HL-60/S4 treated with retinoic acid at 250 ng/mL for 4 days and 3 days (cell line): Measurements from ENCODE around the gene UBE2L3.
"Not testable (repeated sequence)": the region's sequence is repeated elsewhere in the genome, so short reads cannot be mapped to it uniquely, and the experiment has no call there.

Experiments used
- in situ Hi-C: fragments of 300-500 bp; cut with MboI; formaldehyde crosslinking; loops from 2 replicates; pipeline ENCODE4 v1.7.0; 2022; ENCODE audit warnings: low sequenced_read_pairs

Gene UBE2L3

DNA sequence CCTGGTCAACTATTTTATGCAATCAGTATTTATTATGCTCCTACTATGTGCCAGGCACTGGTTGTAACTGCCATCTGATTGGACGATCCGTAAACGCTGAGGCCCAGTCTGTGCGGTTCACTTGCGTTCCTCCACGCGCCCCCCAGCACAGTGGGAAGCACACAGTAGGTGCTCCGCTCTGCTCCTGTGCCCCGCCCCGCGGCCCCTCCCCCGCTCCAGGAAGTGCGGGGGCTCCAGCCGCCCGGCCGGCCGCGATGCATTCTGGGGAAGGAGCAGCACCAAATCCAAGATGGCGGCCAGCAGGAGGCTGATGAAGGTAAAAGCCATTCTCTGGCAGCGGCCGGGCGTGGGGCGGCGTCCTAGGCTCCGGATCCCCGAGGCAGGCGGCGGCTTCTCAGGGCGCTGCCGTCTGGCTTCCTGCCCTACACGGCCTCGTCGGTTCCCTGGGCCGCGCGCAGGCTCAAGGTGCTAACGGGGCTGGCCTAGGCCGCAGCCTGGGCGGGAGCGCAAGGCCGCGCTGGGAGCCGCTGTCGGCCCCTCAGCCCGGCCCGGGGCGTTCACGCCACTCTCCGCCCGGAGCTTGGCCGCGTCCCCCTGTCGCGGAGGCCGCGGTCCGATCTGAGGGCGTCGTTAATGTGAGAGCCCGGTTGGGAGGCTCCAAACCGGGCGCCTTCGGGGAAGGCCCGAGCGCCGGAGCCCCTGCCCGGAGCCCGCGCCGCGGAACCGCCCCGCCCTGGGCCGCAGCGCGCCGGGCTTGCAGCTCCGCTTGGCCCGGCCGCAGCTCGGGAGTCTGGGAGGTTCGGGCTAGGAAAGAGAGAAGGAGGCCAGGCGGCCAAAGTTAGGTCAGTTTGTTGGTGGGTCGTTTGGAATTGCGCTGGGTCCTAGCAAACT lies at the start of gene UBE2L3:
UBE2L3 (plus strand) TSS at position 259 of the 891 bp plus-strand sequence; CDS start at position 290, 31 bp downstream.
- in situ Hi-C loops, result no loop called here

- in situ Hi-C loops, result not testable (repeated sequence)
These were observed 40.6 kb upstream of the UBE2L3 start for GRCh38 chr22:21526705-21527500.

DNA sequence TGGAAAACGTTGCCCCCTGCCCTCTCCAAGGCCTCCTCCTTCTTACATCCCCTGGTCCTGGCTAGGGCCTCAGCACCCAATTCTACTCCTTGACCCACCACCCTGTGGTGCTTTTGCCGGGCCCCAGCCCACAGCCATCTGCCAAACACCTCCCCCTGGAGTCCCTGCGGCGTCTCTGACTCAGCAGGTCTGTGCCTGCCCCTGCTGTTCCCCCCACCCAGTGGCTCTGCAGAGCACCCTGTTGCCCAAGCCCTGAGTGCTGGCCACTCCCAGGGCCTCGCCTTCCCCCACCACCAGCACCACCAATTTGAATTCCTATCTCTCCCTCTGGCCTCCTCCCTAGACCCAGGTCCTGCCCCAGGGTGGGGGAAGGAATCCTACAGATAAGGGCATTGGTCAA lies 36.0 kb upstream of the UBE2L3 start:
- in situ Hi-C loops, result not testable (repeated sequence)

DNA sequence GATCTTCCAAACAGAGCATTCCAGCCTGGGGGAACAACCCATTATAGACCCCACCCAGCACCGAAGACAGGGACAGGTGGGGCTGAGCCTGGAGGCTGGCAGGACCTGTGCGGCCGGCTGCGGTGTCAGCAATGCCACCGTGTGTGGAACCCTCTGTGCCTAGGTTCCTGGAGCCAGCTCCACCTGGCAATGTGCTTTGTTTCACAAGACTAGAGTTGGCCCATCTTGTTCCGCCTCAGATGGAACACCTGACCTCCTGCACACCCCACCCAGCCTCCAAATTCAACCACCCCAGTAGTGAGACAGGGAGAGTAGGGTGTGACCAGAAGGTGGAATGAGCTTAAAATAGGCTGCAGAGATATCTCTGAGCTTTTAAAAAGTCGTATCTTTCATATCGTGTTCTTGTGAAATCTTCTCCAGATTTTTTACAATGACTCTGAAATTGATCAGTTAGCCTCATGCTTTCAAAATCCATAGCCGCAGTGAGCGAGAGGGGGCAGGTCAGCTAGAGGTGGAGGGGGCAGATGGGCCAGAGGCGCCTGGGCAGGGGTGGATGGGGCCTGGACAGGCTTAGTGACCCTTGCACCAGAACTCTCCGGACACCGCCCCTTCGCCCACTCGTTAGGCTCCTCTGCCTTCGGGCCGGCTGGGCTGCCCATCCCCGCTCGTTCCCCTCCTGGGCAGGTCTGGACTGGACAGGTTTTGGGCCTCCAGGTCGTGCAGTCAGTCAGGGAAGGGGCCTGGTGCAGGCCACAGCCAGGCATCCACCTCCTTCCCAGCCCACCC lies 34.5 kb upstream of the UBE2L3 start:
- in situ Hi-C loops, result not testable (repeated sequence)

DNA sequence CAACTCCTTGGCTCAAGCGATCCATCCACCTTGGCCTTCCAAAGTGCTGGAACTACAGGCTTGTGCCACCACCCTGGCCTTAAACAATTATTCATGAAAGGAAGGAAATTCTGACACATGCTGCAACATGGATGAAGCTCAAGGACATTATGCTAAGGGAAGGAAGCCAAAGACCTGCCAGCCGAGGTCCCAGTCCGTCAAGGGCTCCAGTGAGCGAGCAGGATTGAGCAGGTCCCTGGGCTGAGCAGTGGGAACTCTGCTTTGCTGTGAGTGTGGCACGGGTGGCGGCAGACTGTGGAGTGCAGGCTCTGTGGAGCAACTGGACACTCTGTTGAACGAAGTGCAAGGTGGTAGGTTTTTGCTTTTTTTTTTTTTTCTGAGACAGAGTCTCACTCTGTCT lies 27.7 kb upstream of the UBE2L3 start:
- in situ Hi-C loops, result not testable (repeated sequence)

DNA sequence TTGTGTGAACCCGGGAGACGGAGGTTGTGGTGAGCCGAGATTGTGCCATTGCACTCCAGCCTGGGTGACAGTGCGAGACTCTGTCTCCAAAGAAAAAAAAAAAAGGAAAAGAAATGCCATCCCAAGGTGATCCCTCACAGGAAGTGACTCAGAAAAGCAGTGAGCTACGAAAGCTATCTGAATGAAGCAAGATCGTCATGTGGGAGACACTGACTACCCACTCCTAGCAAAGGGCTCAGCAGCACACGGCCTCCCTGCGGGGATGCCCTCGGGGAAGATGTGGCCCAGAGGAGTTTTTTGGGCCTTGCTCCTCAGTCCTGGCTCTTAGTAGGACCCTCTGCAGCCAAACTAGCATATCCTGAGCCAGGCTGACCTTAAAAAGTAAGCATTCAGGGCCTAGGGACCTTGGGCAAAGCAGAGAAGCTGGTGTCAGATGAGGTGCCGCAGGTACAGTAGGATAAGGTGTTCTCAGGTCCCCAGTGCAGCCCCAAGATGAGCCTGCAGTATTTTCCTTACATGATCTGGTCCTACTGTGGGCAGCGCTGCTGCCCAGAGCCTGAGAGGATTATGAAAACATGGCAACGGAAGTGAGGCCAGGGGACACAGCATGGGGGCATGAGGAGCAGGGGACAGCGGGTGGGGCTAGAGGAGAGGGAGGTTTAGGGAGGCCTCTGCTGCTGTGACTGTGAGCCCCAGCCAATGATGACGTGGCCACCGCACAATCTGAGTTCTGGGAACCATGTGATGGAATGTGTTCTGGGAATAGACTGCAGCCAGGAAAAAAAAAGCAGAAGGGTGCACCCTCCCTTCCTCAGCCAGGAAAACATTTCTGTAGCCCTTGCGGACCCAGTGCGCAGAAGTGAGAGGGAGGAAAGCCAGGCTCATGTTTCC lies 22.8 kb upstream of the UBE2L3 start:
- in situ Hi-C loops, result not testable (repeated sequence)

DNA sequence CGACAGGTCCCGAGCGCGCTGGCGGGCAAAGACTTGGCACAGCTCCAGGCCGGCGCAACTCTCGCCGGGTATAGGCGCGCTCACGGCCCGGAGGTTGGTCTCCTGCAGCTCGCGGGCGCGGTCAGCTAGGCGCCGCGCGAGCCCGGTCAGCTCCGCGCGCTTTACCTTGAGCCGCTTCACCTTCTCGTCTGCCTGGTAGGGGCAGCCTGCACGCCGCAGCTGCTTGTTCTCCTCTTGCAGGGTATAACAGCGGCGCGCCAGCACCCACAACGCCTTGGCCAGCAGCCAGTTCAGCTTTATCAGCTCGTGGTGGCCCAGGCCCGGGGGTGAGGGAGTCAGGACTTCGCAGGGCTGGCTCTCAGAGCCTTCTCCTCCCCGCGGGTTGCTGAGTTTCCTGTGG lies 18.0 kb upstream of the UBE2L3 start:
- in situ Hi-C loops, result not testable (repeated sequence)

GRCh38 chr22:21550008-21550677 lies 17.4 kb upstream of the UBE2L3 start:
- in situ Hi-C loops, result not testable (repeated sequence)

- in situ Hi-C loops, result not testable (repeated sequence)
These were observed 16.9 kb upstream of the UBE2L3 start for GRCh38 chr22:21550678-21551047.

DNA sequence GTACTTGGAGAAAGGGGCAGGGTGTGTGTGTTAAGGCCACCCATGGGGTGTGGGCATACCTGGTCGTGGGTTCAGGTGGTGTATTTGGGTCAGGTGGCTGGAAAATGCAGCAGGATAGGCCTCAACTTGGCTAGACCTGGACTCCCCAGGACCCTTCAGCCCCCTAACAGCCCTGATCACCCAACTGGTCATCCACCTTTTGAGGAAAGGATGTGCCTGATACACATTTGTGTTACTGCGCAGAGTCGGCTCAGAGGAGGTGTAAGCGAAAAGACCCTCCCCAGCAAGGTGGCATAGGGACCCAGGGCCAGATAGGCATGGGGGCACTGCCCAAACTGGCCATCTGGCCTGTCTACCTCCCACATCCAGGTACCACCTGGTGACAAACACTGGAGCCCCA lies 16.2 kb upstream of the UBE2L3 start, which contains the start of gene RIMBP3C:
RIMBP3C (minus strand) TSS at position 101 of the 400 bp plus-strand sequence. CDS start 485 bp downstream, outside the sequence.
- in situ Hi-C loops, result not testable (repeated sequence)

- in situ Hi-C loops, result not testable (repeated sequence)
These were observed 8.0 kb upstream of the UBE2L3 start for GRCh38 chr22:21559345-21560125.

DNA sequence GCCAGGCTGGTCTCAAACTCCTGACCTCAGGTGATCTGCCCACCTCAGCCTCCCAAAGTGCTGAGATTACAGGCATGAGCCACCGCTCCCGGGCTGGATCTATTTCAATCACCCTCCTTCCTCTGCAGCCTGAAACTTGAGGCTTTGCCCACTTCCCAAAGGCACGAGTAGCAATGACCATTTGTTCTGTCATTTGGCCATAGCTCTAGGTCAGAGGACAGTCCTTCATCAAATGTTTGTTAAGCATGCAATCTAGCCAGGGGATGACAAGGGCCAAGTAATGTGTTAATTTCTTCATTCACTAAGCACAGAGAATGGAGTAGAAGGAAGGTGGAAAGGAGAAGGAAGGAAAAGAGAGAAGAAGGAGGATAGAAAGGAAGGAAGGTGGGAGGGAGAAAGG lies 6.9 kb upstream of the UBE2L3 start:
- in situ Hi-C loops, result not testable (repeated sequence)

GRCh38 chr22:21563912-21564311 lies 3.6 kb upstream of the UBE2L3 start:
- in situ Hi-C loops, result no loop called here

- in situ Hi-C loops, result no loop called here
These were observed 3.1 kb upstream of the UBE2L3 start for GRCh38 chr22:21564411-21564810.

GRCh38 chr22:21568347-21569075 lies 997 bp downstream of the UBE2L3 start:
- in situ Hi-C loops, result no loop called here

DNA sequence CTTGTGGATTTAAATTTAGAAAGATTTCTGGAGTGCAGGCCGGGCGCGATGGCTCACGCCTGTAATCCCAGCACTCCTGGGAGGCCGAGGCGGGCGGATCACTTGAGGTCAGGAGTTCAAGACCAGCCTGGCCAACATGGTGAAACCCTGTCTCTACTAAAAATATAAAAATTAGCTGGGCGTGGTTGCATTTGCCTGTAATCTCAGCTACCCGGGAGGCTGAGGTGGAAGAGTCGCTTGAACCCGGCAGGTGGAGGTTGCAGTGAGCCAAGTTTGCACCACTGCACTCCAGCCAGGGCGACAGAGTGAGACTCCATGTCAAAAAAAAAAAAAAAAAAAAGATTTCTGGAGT lies 1.5 kb downstream of the UBE2L3 start:
- in situ Hi-C loops, result not testable (repeated sequence)

GRCh38 chr22:21569459-21570170 lies 2.1 kb downstream of the UBE2L3 start:
- in situ Hi-C loops, result no loop called here
